HG02943 (cell line): ENCODE data around the gene PCDHA5.
"Not testable (repeated sequence)": the region's sequence is repeated elsewhere in the genome, so short reads cannot be mapped to it uniquely, and the experiment has no call there.

Experiments
- ATAC-seq: cut with Tn5 transposase; IDR thresholded peaks from one replicate; pipeline ENCODE4 v1.9.1; 2021; ENCODE audit warnings: mild to moderate bottlenecking, low read depth, moderate library complexity; ENCODE audit not compliant: unreplicated experiment

PCDHA5 gene

GRCh38 chr5:140822281-140822629 lies 842 bp downstream of the PCDHA5 start:
- no peak for ATAC-seq

DNA sequence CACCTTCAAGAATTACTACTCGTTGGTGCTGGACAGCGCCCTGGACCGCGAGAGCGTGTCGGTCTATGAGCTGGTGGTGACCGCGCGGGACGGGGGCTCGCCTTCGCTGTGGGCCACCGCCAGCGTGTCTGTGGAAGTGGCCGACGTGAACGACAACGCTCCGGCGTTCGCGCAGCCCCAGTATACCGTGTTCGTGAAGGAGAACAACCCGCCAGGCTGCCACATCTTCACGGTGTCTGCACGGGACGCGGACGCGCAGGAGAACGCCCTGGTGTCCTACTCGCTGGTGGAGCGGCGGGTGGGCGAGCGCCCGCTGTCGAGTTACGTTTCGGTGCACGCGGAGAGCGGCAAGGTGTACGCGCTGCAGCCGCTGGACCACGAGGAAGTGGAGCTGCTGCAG lies 1.6 kb downstream of the PCDHA5 start:
- not testable (repeated sequence) for ATAC-seq

GRCh38 chr5:140823475-140823874 lies 2.1 kb downstream of the PCDHA5 start:
- ATAC-seq = no peak

DNA sequence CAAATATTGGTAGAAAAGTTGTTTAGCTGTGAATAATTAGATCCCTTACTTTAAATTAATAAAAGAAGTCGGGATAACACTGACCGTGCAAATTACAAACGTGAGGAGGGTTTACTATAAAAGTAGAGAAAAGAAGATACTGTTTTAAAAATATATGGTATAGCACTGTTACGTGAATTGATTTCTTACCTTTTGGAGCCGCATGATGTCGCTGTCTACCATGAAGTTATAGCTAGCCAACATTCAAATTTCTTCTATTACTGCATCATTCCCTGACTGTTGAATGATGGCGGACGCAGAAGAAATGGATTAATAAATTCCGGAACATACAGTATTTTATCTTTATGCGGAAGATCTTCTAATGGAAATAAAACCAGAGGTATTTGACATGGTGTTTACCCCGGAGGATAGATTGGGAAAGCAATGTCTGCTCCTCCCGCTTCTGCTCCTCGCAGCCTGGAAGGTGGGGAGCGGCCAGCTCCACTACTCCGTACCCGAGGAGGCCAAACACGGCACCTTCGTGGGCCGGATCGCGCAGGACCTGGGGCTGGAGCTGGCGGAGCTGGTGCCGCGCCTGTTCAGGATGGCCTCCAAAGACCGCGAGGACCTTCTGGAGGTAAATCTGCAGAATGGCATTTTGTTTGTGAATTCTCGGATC lies 6.4 kb downstream of the PCDHA5 start, which contains the start of gene PCDHA6:
Gene PCDHA6, plus strand, starts transcription at position 257 of the 658 bp plus-strand sequence. Its CDS starts 132 bp downstream, at position 389.
- ATAC-seq = no peak

DNA sequence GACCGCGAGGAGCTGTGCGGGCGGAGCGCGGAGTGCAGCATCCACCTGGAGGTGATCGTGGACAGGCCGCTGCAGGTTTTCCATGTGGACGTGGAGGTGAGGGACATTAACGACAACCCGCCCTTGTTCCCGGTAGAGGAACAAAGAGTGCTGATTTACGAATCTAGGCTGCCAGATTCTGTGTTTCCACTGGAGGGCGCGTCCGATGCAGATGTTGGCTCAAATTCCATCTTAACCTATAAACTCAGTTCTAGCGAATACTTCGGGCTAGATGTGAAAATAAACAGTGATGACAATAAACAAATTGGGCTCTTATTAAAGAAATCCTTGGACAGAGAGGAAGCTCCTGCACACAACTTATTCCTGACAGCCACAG lies 6.9 kb downstream of the PCDHA5 start:
- ATAC-seq = no peak

DNA sequence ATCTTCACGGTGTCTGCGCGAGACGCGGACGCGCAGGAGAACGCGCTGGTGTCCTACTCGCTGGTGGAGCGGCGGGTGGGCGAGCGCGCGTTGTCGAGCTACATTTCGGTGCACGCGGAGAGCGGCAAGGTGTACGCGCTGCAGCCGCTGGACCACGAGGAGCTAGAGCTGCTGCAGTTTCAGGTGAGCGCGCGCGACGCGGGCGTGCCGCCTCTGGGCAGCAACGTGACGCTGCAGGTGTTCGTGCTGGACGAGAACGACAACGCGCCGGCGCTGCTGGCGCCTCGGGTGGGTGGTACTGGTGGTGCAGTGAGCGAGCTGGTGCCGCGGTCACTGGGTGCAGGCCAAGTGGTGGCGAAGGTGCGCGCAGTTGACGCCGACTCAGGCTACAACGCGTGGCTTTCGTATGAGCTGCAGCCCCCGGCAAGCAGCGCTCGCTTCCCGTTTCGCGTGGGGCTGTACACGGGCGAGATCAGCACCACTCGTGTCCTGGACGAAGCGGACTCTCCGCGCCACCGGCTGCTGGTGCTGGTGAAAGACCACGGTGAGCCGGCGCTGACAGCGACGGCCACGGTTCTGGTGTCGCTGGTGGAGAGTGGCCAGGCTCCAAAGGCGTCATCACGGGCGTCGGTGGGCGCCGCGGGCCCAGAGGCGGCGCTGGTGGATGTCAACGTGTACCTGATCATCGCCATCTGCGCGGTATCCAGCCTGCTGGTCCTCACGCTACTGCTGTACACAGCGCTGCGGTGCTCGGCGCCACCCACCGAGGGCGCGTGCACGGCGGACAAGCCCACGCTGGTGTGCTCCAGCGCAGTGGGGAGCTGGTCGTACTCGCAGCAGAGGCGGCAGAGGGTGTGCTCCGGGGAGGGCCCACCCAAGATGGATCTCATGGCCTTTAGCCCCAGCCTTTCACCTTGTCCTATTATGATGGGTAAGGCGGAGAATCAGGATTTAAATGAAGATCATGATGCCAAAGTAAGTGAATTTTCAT lies 8.4 kb downstream of the PCDHA5 start:
- ATAC-seq = not testable (repeated sequence)

GRCh38 chr5:140833993-140834392 lies 12.6 kb downstream of the PCDHA5 start, which contains the start of gene PCDHA7:
Gene PCDHA7 (plus strand): TSS chr5:140834269. CDS start chr5:140834384, 115 bp downstream.
- ATAC-seq = no peak

DNA sequence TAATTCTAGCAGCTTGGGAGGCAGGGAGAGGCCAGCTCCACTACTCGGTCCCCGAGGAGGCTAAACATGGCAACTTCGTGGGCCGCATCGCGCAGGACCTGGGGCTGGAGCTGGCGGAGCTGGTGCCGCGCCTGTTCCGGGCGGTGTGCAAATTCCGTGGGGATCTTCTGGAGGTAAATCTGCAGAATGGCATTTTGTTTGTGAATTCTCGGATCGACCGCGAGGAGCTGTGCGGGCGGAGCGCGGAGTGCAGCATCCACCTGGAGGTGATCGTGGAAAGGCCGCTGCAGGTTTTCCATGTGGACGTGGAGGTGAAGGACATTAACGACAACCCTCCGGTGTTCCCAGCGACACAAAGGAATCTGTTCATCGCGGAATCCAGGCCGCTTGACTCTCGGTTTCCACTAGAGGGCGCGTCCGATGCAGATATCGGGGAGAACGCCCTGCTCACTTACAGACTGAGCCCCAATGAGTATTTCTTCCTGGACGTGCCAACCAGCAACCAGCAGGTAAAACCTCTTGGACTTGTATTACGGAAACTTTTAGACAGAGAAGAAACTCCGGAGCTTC lies 13.1 kb downstream of the PCDHA5 start:
- ATAC-seq = not testable (repeated sequence)

- ATAC-seq = no peak
Observed at GRCh38 chr5:140835622-140836510, 14.5 kb downstream of the PCDHA5 start.

DNA sequence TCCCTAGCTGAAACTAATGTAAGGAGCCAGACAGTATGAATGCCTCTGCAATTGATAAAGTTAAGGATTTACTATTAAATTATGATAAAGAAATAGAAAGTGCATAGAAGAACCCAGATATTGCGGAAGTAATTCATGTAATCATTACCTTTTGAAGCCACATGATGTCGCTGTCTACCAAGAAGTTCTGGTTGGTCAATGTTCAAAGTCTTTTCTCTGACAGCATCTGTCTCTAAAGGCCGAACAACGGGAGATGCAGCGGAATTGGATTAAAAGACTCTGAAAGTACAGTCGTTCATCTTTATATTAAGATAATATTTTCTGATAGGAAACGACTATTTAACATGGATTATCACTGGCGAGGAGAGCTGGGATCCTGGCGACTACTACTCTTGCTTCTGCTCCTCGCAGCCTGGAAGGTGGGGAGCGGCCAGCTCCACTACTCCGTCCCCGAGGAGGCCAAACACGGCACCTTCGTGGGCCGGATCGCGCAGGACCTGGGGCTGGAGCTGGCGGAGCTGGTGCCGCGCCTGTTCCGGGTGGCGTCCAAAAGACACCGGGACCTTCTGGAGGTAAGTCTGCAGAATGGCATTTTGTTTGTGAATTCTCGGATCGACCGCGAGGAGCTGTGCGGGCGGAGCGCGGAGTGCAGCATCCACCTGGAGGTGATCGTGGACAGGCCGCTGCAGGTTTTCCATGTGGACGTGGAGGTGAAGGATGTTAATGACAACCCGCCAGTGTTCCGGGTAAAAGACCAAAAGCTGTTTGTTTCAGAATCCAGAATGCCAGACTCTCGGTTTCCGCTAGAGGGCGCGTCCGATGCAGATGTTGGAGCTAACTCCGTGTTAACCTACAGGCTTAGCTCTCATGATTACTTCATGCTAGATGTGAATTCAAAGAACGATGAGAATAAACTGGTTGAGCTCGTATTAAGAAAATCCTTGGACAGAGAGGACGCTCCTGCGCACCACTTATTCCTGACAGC lies 19.9 kb downstream of the PCDHA5 start, which contains the start of gene PCDHA8:
Gene PCDHA8, plus strand, starts transcription at position 210 of the 985 bp plus-strand sequence. Its CDS starts 135 bp downstream, at position 345.
- no peak for ATAC-seq

GRCh38 chr5:140842798-140843733 lies 21.7 kb downstream of the PCDHA5 start:
- ATAC-seq = no peak

- ATAC-seq = not testable (repeated sequence)
Observed at GRCh38 chr5:140848139-140849102, 27.0 kb downstream of the PCDHA5 start, which contains the start of gene PCDHA9. Gene PCDHA9 (plus strand): TSS chr5:140848382. CDS start chr5:140848496, 114 bp downstream.

DNA sequence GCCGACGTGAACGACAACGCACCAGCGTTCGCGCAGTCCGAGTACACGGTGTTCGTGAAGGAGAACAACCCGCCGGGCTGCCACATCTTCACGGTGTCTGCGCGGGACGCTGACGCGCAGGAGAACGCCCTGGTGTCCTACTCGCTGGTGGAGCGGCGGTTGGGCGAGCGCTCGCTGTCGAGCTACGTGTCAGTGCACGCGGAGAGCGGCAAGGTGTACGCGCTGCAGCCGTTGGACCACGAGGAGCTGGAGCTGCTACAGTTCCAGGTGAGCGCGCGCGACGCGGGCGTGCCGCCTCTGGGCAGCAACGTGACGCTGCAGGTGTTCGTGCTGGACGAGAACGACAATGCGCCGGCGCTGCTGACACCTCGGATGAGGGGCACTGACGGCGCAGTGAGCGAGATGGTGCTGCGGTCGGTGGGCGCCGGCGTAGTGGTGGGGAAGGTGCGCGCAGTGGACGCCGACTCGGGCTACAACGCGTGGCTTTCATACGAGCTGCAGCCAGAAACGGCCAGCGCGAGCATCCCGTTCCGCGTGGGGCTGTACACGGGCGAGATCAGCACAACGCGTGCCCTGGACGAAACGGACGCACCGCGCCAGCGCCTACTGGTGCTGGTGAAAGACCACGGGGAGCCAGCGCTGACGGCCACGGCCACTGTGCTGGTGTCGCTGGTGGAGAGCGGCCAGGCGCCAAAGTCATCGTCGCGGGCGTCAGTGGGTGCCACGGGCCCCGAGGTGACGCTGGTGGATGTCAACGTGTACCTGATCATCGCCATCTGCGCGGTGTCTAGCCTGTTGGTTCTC lies 28.6 kb downstream of the PCDHA5 start:
- ATAC-seq = not testable (repeated sequence)

GRCh38 chr5:140855772-140856674 lies 34.6 kb downstream of the PCDHA5 start, which contains the start of gene PCDHA10:
Gene PCDHA10 (plus strand): TSS chr5:140855897. CDS start chr5:140856049, 152 bp downstream.
- ATAC-seq = no peak
